ENCODE data around the gene EOLA2. TPM values are rescaled to one million over a fixed set of nuclear protein-coding genes. Genes with fewer than 3 reads are reported as not detected.
"Not testable (repeated sequence)": the region's sequence is repeated elsewhere in the genome, so short reads cannot be mapped to it uniquely, and the experiment has no call there.

The EOLA2 gene
- total RNA-seq, 2 experiments from 2014 or later = 32.4 to 33.7 TPM

DNA sequence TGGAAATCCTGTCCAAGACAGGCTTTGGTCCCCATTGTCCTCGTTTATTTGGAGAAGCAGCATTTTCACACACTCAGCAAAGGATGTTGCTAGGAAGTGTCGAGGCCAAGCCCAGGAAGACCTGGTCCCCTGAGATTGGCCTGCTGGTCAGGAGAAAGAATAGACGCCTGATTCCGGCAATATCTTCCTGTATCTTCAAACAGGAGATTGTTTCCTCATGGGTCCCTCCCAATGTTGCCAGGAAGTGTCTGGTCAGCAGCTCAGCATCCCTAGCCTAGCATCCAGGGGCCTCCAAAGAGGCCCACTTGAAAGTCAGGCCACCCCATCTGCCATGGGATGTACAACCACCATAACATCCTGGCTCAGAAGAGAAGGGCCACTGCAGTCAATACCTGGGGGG lies 6.9 kb downstream of the EOLA2 start:
- H3K9me3 Mint-ChIP-seq; DNase-seq; H3K4me3 Mint-ChIP-seq; H3K27me3 Mint-ChIP-seq; CTCF ChIA-PET; H3K36me3 Mint-ChIP-seq; POLR2A ChIA-PET; H3K4me1 Mint-ChIP-seq (ENCODE audit: low read depth); H3K27ac Mint-ChIP-seq: not testable (repeated sequence)
- intact Hi-C loops (cut with micrococcal nuclease) = loop anchor here (10.0 kb wide), 3 partner anchors 543 to 763 kb away; partner anchors contain the start of gene MTMR1

DNA sequence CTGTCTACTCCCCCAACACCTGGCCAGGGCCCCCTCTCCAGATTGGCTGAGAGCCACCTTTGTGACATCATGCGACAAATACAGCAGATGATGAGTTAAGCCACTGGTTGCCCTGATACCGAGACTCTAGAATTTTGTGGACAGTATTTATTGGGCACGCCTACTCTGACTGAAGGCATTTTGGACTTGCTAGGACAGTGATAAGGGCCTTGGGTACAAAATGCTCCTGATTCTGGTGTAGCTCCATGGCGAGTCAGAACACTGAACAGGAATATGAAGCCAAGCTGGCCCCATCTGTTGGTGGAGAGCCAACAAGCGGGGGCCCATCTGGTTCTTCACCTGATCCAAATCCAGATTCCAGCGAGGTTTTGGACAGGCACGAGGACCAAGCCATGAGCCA lies 8.9 kb downstream of the EOLA2 start, which contains the start of gene HSFX4:
HSFX4 (plus strand) TSS at position 174 of the 400 bp plus-strand sequence; CDS start at position 246, 72 bp downstream.
- H3K27ac Mint-ChIP-seq; H3K4me1 Mint-ChIP-seq (ENCODE audit: low read depth); H3K9me3 Mint-ChIP-seq; H3K36me3 Mint-ChIP-seq; H3K27me3 Mint-ChIP-seq; CTCF ChIA-PET; POLR2A ChIA-PET; H3K4me3 Mint-ChIP-seq; intact Hi-C loops (cut with micrococcal nuclease); DNase-seq: not testable (repeated sequence)

- H3K4me3 Mint-ChIP-seq; H3K4me1 Mint-ChIP-seq (ENCODE audit: low read depth); CTCF ChIA-PET; H3K9me3 Mint-ChIP-seq; H3K27me3 Mint-ChIP-seq; POLR2A ChIA-PET; H3K27ac Mint-ChIP-seq; DNase-seq; intact Hi-C loops (cut with micrococcal nuclease); H3K36me3 Mint-ChIP-seq: not testable (repeated sequence)
These were observed 9.7 kb downstream of the EOLA2 start for GRCh38 chrX:149928635-149929034.

DNA sequence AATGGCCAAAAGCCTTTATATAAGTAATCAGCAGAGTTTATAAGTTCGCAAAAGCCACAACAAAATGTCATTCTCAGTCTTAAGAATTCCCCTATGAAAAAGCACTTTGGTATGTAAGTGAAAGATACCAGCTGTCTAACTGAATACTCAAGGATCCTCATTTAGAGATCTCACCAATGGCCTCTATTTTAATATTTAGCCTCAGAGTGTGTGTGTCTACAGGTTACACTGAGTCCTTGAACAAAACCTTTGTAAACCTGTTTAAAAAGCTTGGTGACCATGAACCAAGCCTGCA lies 10.4 kb downstream of the EOLA2 start:
- intact Hi-C loops (cut with micrococcal nuclease); DNase-seq; CTCF ChIA-PET; H3K9me3 Mint-ChIP-seq; POLR2A ChIA-PET; H3K27me3 Mint-ChIP-seq; H3K27ac Mint-ChIP-seq; H3K36me3 Mint-ChIP-seq; H3K4me1 Mint-ChIP-seq (ENCODE audit: low read depth); H3K4me3 Mint-ChIP-seq: not testable (repeated sequence)

- H3K27ac Mint-ChIP-seq; CTCF ChIA-PET; intact Hi-C loops (cut with micrococcal nuclease); H3K27me3 Mint-ChIP-seq; POLR2A ChIA-PET; DNase-seq; H3K9me3 Mint-ChIP-seq; H3K4me3 Mint-ChIP-seq; H3K4me1 Mint-ChIP-seq (ENCODE audit: low read depth); H3K36me3 Mint-ChIP-seq: not testable (repeated sequence)
These were observed 10.9 kb downstream of the EOLA2 start for GRCh38 chrX:149927245-149927963.

DNA sequence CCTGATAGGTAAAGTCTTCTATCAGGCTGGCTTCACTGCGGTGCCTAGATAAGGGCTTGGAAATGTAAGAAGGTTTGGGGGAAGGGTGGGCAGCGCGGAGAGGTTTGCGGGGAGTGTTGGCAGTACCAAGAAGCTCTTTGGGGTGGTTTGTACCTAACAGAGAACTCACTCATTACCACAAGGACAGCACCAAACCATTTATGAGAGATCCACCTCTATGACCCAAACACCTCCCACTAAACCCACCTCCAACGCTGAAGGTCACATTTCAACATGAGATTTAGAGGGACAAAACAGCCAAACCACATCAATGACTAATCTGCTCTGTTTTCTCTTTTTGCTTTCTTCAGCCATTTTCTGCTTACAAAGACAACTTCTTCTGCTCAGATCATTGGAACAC lies 13.9 kb downstream of the EOLA2 start:
- H3K27ac Mint-ChIP-seq; H3K27me3 Mint-ChIP-seq; intact Hi-C loops (cut with micrococcal nuclease); H3K36me3 Mint-ChIP-seq; H3K4me3 Mint-ChIP-seq; H3K4me1 Mint-ChIP-seq (ENCODE audit: low read depth); H3K9me3 Mint-ChIP-seq; DNase-seq; POLR2A ChIA-PET; CTCF ChIA-PET: not testable (repeated sequence)

- H3K4me1 Mint-ChIP-seq (ENCODE audit: low read depth); H3K9me3 Mint-ChIP-seq; H3K27me3 Mint-ChIP-seq; POLR2A ChIA-PET; intact Hi-C loops (cut with micrococcal nuclease); DNase-seq; H3K27ac Mint-ChIP-seq; H3K36me3 Mint-ChIP-seq; CTCF ChIA-PET; H3K4me3 Mint-ChIP-seq: not testable (repeated sequence)
These were observed 14.5 kb downstream of the EOLA2 start for GRCh38 chrX:149923836-149924235.

DNA sequence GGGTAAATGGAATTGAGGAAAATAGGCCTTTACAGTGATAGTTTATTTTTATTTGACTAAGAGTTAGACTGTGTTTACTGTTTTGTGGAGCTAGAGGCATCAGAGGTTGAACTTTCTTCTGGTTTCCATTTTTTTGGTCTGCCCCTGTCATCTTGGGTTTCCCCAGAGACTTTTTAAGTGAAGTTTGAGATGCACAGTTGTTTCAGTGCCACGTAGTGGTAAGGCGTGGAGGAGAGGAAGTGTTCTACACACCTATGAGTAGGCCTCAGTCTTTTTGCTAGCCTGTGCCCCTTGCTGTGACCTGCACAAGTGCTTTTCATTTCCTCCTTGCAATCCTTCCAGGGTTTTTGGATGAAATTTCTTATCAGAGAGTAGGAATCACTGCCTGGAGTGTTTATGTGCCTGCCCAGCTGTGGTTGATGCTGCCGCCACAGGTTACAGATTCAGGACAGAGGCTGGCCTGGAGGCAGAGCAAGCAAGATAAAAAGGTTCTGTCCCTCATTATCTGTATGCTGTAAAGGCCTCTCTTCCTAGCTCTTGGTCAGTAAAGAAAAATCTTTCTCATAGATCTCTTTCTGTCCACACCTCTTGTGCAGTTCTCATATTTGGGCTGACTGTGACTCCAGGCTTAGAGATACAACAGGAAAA lies 21.4 kb downstream of the EOLA2 start:
- Mint-ChIP-seq H3K27ac (peak overlapping the region; percentile 13), H3K4me1 (ENCODE audit: low read depth) (peaks cover 6% of the 10 kb centered on the region), H3K9me3 (peaks cover 8% of the 10 kb centered on the region), H3K27me3 (no peaks in the 10 kb centered on the region), H3K4me3 (no peak overlapping the region), H3K36me3 (no peaks in the 10 kb centered on the region)
- ChIA-PET CTCF (no interaction called here), POLR2A (no interaction called here)
- peak; percentile 29 for DNase-seq
- intact Hi-C loops (cut with micrococcal nuclease) = no loop called here

GRCh38 chrX:149910178-149910695 lies 28.1 kb downstream of the EOLA2 start:
- H3K4me1 Mint-ChIP-seq (ENCODE audit: low read depth) = no peaks in the 10 kb centered on the region
- H3K27ac Mint-ChIP-seq = no peak overlapping the region
- no peaks in the 10 kb centered on the region for H3K36me3 Mint-ChIP-seq
- no peak overlapping the region for H3K4me3 Mint-ChIP-seq
- peaks cover 8% of the 10 kb centered on the region for H3K9me3 Mint-ChIP-seq
- H3K27me3 Mint-ChIP-seq = no peaks in the 10 kb centered on the region
- DNase-seq = no peak
- ChIA-PET CTCF (interaction anchor here (1.3 kb wide), 1 partner anchor 28 kb away, joined by 4 read pairs; the partner anchor contains the start of gene EOLA2), POLR2A (no interaction called here)
- intact Hi-C loops (cut with micrococcal nuclease) = no loop called here

GRCh38 chrX:149909324-149910177 lies 28.7 kb downstream of the EOLA2 start:
- CTCF ChIA-PET = interaction anchor here (0.6 to 1.3 kb wide), 2 partner anchors 29 to 422 kb away, joined by 3 to 4 read pairs; partner anchors contain the start of gene EOLA2
- Mint-ChIP-seq H3K36me3 (no peaks in the 10 kb centered on the region), H3K4me1 (ENCODE audit: low read depth) (peaks cover 4% of the 10 kb centered on the region), H3K4me3 (no peak overlapping the region), H3K27ac (no peak overlapping the region), H3K27me3 (no peaks in the 10 kb centered on the region), H3K9me3 (peaks cover 8% of the 10 kb centered on the region)
- DNase-seq = peak; percentile 26
- intact Hi-C loops (cut with micrococcal nuclease) = loop anchor here (10.0 kb wide), 1 partner anchor 75 kb away; no protein-coding TSS in a partner anchor
- POLR2A ChIA-PET = no interaction called here

GRCh38 chrX:149908727-149909126 lies 29.6 kb downstream of the EOLA2 start:
- intact Hi-C loops (cut with micrococcal nuclease) = loop anchor here (10.0 kb wide), 1 partner anchor 74 kb away; no protein-coding TSS in a partner anchor
- H3K27me3 Mint-ChIP-seq = no peaks in the 10 kb centered on the region

DNA sequence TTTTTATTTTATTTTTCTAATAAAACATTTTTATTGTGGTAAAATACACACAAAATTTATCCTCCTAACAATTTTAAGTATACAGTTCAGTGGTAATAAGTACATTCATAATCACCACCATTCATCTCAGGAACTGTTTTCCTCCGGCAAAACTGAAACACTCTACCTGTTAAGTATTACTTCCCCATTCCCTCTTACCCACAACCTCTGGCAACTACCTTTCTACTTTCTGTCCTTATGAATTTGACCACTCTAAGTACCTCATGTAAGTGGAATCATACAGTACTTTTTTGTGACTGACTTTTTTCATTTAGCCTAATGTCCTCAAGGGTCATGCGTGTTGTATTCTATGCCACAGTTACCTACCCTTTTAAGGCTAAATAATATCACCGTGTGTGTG lies 30.0 kb downstream of the EOLA2 start:
- CTCF ChIA-PET = no interaction called here
- intact Hi-C loops (cut with micrococcal nuclease) = loop anchor here (10.0 kb wide), 1 partner anchor 74 kb away; no protein-coding TSS in a partner anchor
- POLR2A ChIA-PET = no interaction called here
- Mint-ChIP-seq H3K36me3 (no peaks in the 10 kb centered on the region), H3K27me3 (no peaks in the 10 kb centered on the region), H3K4me1 (ENCODE audit: low read depth) (peaks cover 9% of the 10 kb centered on the region), H3K27ac (no peak overlapping the region), H3K4me3 (no peak overlapping the region), H3K9me3 (peaks cover 4% of the 10 kb centered on the region)
- DNase-seq = no peak

More at GRCh38 chrX:149908727-149909126, 29.6 kb downstream of the EOLA2 start:
- Mint-ChIP-seq H3K27ac (no peak overlapping the region), H3K4me1 (ENCODE audit: low read depth) (peaks cover 9% of the 10 kb centered on the region), H3K36me3 (no peaks in the 10 kb centered on the region), H3K4me3 (no peak overlapping the region), H3K9me3 (peaks cover 4% of the 10 kb centered on the region)
- DNase-seq = no peak
- ChIA-PET CTCF (interaction anchor here (0.6 to 1.3 kb wide), 2 partner anchors 30 to 423 kb away, joined by 3 to 4 read pairs; partner anchors contain the start of gene EOLA2), POLR2A (no interaction called here)
